Measurements from ENCODE around the gene TTC17.

- TF ChIP-seq TAF1 (IDR thresholded peaks at IDR 0.05; ENCODE audit: low read depth, low read length), result no peak
- no peak for TF ChIP-seq EZH2 (IDR thresholded peaks at IDR 0.05; ENCODE audit: low read depth, low read length, severe bottlenecking)
- no peak for TF ChIP-seq POLR2A (IDR thresholded peaks at IDR 0.05; ENCODE audit: control extremely low read depth in 1 of 2, low read depth in 2 of 2, low read length in 2 of 2)
- no peak for TF ChIP-seq HDAC6 (IDR thresholded peaks at IDR 0.05; ENCODE audit: low read depth, low read length)
- no peak for TF ChIP-seq CHD2 (IDR thresholded peaks at IDR 0.05; ENCODE audit: low read length)
Observed at GRCh38 chr11:43537833-43538615, 179.3 kb downstream of the TTC17 start.

Data from H1 (cell line).